H1 (cell line): ENCODE results near the gene ATP6V1B1. TPM values are rescaled to one million over a fixed set of nuclear protein-coding genes. Genes with fewer than 3 reads are reported as not detected.

Source experiments
- CTCF ChIA-PET: fragments of 300-600 bp; sonication (Branson Sonifier 250); formaldehyde crosslinking; loops from one replicate; lab custom pipeline; 2021; ENCODE audit not compliant: partially characterized antibody; lab: Charles Lee
- POLR2A ChIA-PET: fragments of 300-600 bp; sonication (Branson Sonifier 250); formaldehyde crosslinking; loops from one replicate; lab custom pipeline; 2021; ENCODE audit warnings: inconsistent platforms; ENCODE audit not compliant: partially characterized antibody; lab: Charles Lee
- DNase-seq, 2 experiments: peaks; one replicate each; pipeline versions ENCODE4 v3.0.0 to v3.0.0-alpha.2; 2010 to 2022; ENCODE audit warnings: low spot score in 2 of 2, low read depth in 1 of 2, mixed read lengths in 1 of 2
- FAIRE-seq: peaks from 2 replicates; lab custom pipeline; 2011; peaks lifted over from hg19 to GRCh38; lab: Jason Lieb, UNC
- H2AFZ ChIP-seq: 2 replicates; pipeline ENCODE4 v1.8.1; 2012; ENCODE audit warnings: low read length, inconsistent platforms
- H2AK5ac ChIP-seq: 2 replicates; pipeline ENCODE4 v1.6.1; 2013; ENCODE audit warnings: low read depth, low read length
- H2BK120ac ChIP-seq: replicated peaks from 2 replicates; pipeline ENCODE3; 2013; ENCODE audit warnings: low read depth, low read length, inconsistent platforms
- H2BK12ac ChIP-seq: 2 replicates; pipeline ENCODE4 v1.6.1; 2013; ENCODE audit warnings: low read depth, low read length
- H2BK15ac ChIP-seq: 2 replicates; pipeline ENCODE4 v1.6.1; 2013; ENCODE audit warnings: low read length
- H2BK20ac ChIP-seq: 2 replicates; pipeline ENCODE4 v1.6.1; 2013; ENCODE audit warnings: low read length
- H2BK5ac ChIP-seq: 2 replicates; pipeline ENCODE4 v1.6.1; 2013; ENCODE audit warnings: low read depth, low read length
- H3K14ac ChIP-seq: 2 replicates; pipeline ENCODE4 v1.6.1; 2013; ENCODE audit warnings: inconsistent platforms; ENCODE audit not compliant: insufficient read length
- H3K18ac ChIP-seq: 2 replicates; pipeline ENCODE4 v1.6.1; 2013; ENCODE audit warnings: low read length; ENCODE audit errors: extremely low read depth
- H3K23ac ChIP-seq: 2 replicates; pipeline ENCODE4 v1.6.1; 2013; ENCODE audit warnings: inconsistent platforms; ENCODE audit not compliant: insufficient read length
- H3K23me2 ChIP-seq: 2 replicates; pipeline ENCODE4 v1.6.1; 2013; ENCODE audit warnings: low read depth, low read length
- H3K27ac ChIP-seq: 2 replicates; pipeline ENCODE4 v1.6.1; 2011; ENCODE audit warnings: low read depth, low read length, inconsistent platforms
- H3K27me3 ChIP-seq, 4 experiments: replicated peaks in 1 of 4; 1 replicate in 1 of 4; 2 replicates in 3 of 4; pipeline versions ENCODE4 v1.6.1 to v1.8.1; 2011 to 2013; ENCODE audit warnings: low read length in 3 of 4, mild to moderate bottlenecking in 3 of 4, inconsistent platforms in 2 of 4, mixed read lengths in 2 of 4, moderate library complexity in 1 of 4; ENCODE audit not compliant: control insufficient read depth in 3 of 4, insufficient read depth in 3 of 4; ENCODE audit errors: extremely low read depth in 1 of 4
- H3K36me3 ChIP-seq, 4 experiments: 2 replicates each; pipeline versions ENCODE4 v1.6.1 to v1.8.1; 2011 to 2013; ENCODE audit warnings: mild to moderate bottlenecking in 4 of 4, low read length in 3 of 4, moderate library complexity in 2 of 4, control low read depth in 1 of 4, inconsistent platforms in 1 of 4; ENCODE audit not compliant: insufficient read depth in 4 of 4, control insufficient read depth in 2 of 4
- H3K4ac ChIP-seq: replicated peaks from 2 replicates; pipeline ENCODE3; 2013; ENCODE audit warnings: low read length, low read depth, mixed read lengths, inconsistent platforms; ENCODE audit not compliant: insufficient read length
- H3K4me1 ChIP-seq, 4 experiments: replicated peaks in 1 of 4; 1 replicate in 1 of 4; 2 replicates in 3 of 4; pipeline versions ENCODE4 v1.6.1 to v1.8.1; 2011 to 2013; ENCODE audit warnings: low read length in 3 of 4, inconsistent platforms in 2 of 4, mixed read lengths in 1 of 4; ENCODE audit not compliant: insufficient read depth in 4 of 4, control insufficient read depth in 3 of 4
- H3K4me2 ChIP-seq, 2 experiments: 2 replicates each; pipeline versions ENCODE4 v1.6.1 to v1.8.1; 2011 to 2013; ENCODE audit warnings: low read depth in 2 of 2, low read length in 2 of 2, control low read depth in 1 of 2, inconsistent platforms in 1 of 2, mild to moderate bottlenecking in 1 of 2; ENCODE audit not compliant: insufficient read depth in 1 of 2
- H3K4me3 ChIP-seq, 4 experiments: fragments of 200-600, 300-600 bp in 1 of 4; sonication (generic), shearing (Covaris generic), sonication (Bioruptor Twin) in 1 of 4; 2 replicates each; pipeline versions ENCODE4 v1.5.1 to v1.8.1; 2011 to 2016; ENCODE audit warnings: low read length in 4 of 4, low read depth in 3 of 4, control low read depth in 2 of 4, inconsistent platforms in 2 of 4, mild to moderate bottlenecking in 2 of 4, mixed read lengths in 1 of 4, moderate library complexity in 1 of 4; ENCODE audit not compliant: insufficient read depth in 2 of 4; ENCODE audit errors: extremely low read depth in 1 of 4
- H3K56ac ChIP-seq: replicated peaks from 2 replicates; pipeline ENCODE3; 2013; ENCODE audit warnings: low read depth, mild to moderate bottlenecking, mixed read lengths, low read length, inconsistent platforms; ENCODE audit not compliant: insufficient read length
- H3K79me1 ChIP-seq: 2 replicates; pipeline ENCODE4 v1.6.1; 2013; ENCODE audit warnings: low read depth, low read length, control low read depth
- H3K79me2 ChIP-seq, 2 experiments: 2 replicates each; pipeline versions ENCODE4 v1.6.1 to v1.8.1; 2012 to 2013; ENCODE audit warnings: low read length in 2 of 2, mild to moderate bottlenecking in 2 of 2, inconsistent platforms in 1 of 2; ENCODE audit not compliant: insufficient read depth in 2 of 2, control insufficient read depth in 1 of 2
- H3K9ac ChIP-seq, 4 experiments: replicated peaks in 1 of 4; 1 replicate in 1 of 4; 2 replicates in 3 of 4; pipeline versions ENCODE4 v1.6.1 to v1.8.1; 2011 to 2013; ENCODE audit warnings: low read depth in 3 of 4, low read length in 3 of 4, control low read depth in 2 of 4, mild to moderate bottlenecking in 2 of 4, moderate library complexity in 2 of 4, inconsistent platforms in 1 of 4; ENCODE audit errors: extremely low read depth in 1 of 4
- H3K9me3 ChIP-seq, 2 experiments: 2 replicates each; pipeline versions ENCODE4 v1.6.1 to v1.8.1; 2012 to 2013; ENCODE audit warnings: mild to moderate bottlenecking in 2 of 2, moderate library complexity in 2 of 2, control low read depth in 1 of 2, inconsistent platforms in 1 of 2, low read depth in 1 of 2, low read length in 1 of 2, mixed read lengths in 1 of 2; ENCODE audit not compliant: insufficient read depth in 2 of 2
- H4K20me1 ChIP-seq, 2 experiments: replicated peaks in 1 of 2; 2 replicates each; pipeline versions ENCODE3 to v1.8.1; 2011 to 2013; ENCODE audit warnings: inconsistent platforms in 2 of 2, low read length in 2 of 2, mild to moderate bottlenecking in 1 of 2; ENCODE audit not compliant: insufficient read depth in 2 of 2, control insufficient read depth in 1 of 2
- H4K5ac ChIP-seq: 2 replicates; pipeline ENCODE4 v1.6.1; 2013; ENCODE audit warnings: low read length, low read depth, mixed read lengths, inconsistent platforms; ENCODE audit not compliant: insufficient read length
- H4K8ac ChIP-seq: 2 replicates; pipeline ENCODE4 v1.8.0; 2013; ENCODE audit warnings: mild to moderate bottlenecking, moderate library complexity, low read length, inconsistent platforms; ENCODE audit not compliant: insufficient read depth; ENCODE audit errors: extremely low read depth
- H4K91ac ChIP-seq: replicated peaks from 2 replicates; pipeline ENCODE3; 2013; ENCODE audit warnings: low read length, mixed read lengths, inconsistent platforms; ENCODE audit not compliant: insufficient read length
- CREB1 ChIP-seq: IDR thresholded peaks from 2 replicates; pipeline ENCODE4 v1.6.1; 2012; ENCODE audit warnings: inconsistent platforms
- CTCF ChIP-seq, 3 experiments: IDR thresholded peaks; 1 replicate in 2 of 3; 2 replicates in 1 of 3; pipeline versions ENCODE4 v1.5.1 to v1.6.1; 2011; ENCODE audit warnings: low read length in 3 of 3, mild to moderate bottlenecking in 3 of 3, inconsistent platforms in 2 of 3, low read depth in 1 of 3, moderate library complexity in 1 of 3; ENCODE audit not compliant: insufficient read depth in 1 of 3; ENCODE audit errors: control extremely low read depth in 1 of 3
- PHF8 ChIP-seq: fragments of 200-600 bp; sonication (generic); conservative IDR thresholded peaks from 2 replicates; pipeline ENCODE4 v1.7.1; 2012; ENCODE audit warnings: low read depth, mild to moderate bottlenecking, inconsistent platforms, low read length, moderate library complexity
- RAD21 ChIP-seq, 2 experiments: IDR thresholded peaks in 1 of 2; conservative IDR thresholded peaks in 1 of 2; 2 replicates each; pipeline ENCODE4 v1.6.1; 2011; ENCODE audit warnings: low read depth in 2 of 2, low read length in 2 of 2, improper control_type of control experiment in 1 of 2, inconsistent platforms in 1 of 2, mild to moderate bottlenecking in 1 of 2, moderate library complexity in 1 of 2
- WGBS, 2 experiments: shearing (Covaris generic) in 1 of 2; methylation state at CpG; one replicate each; pipeline versions ENCODE4 v1.1.6 to v1.1.7; 2013 to 2015; ENCODE audit warnings: low lambda C conversion rate in 2 of 2, mixed read lengths in 2 of 2, inconsistent platforms in 1 of 2, low coverage in 1 of 2, missing lambda C conversion rate in 1 of 2; ENCODE audit not compliant: insufficient replicate concordance in 2 of 2, insufficient coverage in 1 of 2, insufficient read length in 1 of 2; ENCODE audit errors: extremely low coverage in 1 of 2, missing lambda C conversion rate in 1 of 2; 5-methylcytosine and 5-hydroxymethylcytosine counted together
- polyA plus RNA-seq, 7 experiments: library from polyadenylated mRNA; depleted of rRNA in 3 of 7; stranded (reverse) in 5 of 7; unstranded in 2 of 7; fragments of >200 nt in 5 of 7; fragments of 200-250 nt in 2 of 7; gene quantifications; 1 replicate in 5 of 7; 2 replicates in 1 of 7; 4 replicates in 1 of 7; pipeline versions ENCODE4 v1.2.1 to v1.2.3, GENCODE V29; 2011 to 2013; ENCODE audit warnings: missing spikeins in 2 of 7, mixed read lengths in 2 of 7
- total RNA-seq: library from RNA; stranded (reverse); fragmentation: NEBNext Ultra II Directional; extraction: Animal tissue kit (Norgen Biotek cat#: 25700); gene quantifications from 2 replicates; pipeline ENCODE4 v1.2.1, GENCODE V29; 2021

The ATP6V1B1 gene
- total and polyA plus RNA-seq, 2 of the 8 experiments (the other 6 are each of a cell fraction or from before 2014, with no cell fraction given), result not detected

- DNase-seq, result peak in 1 of 2 experiments; percentile 69
- no peak overlapping the region for H3K23ac ChIP-seq
- peaks cover 2 to 3% of the 10 kb centered on the region in 2 experiments for H4K20me1 ChIP-seq
- H3K56ac ChIP-seq, result no peak overlapping the region
- H3K4me2 ChIP-seq, result no peak overlapping the region
- H3K4me3 ChIP-seq, result no peak overlapping the region
- H4K91ac ChIP-seq, result no peak overlapping the region
- H3K18ac ChIP-seq, result no peak overlapping the region
- H2AFZ ChIP-seq, result no peak overlapping the region
- H3K4ac ChIP-seq, result no peak overlapping the region
- H3K23me2 ChIP-seq, result no peaks in the 10 kb centered on the region
- ChIA-PET POLR2A (no interaction called here), CTCF (interaction anchor here (0.7 to 21.4 kb wide), 11 partner anchors 11 to 218 kb away, joined by 3 to 448 read pairs (median 27); partner anchors contain the start of gene ATP6V1B1)
- peak overlapping the region; percentile 32; the same call in 1 of the 2 replicates for H2BK12ac ChIP-seq
- no peaks in the 10 kb centered on the region for H3K79me2 ChIP-seq
- H3K36me3 ChIP-seq, result no peaks in the 10 kb centered on the region
- H2AK5ac ChIP-seq, result no peak overlapping the region
- no peak overlapping the region for H4K8ac ChIP-seq
- no peak overlapping the region for H2BK5ac ChIP-seq
- H3K27me3 ChIP-seq, result peaks cover 0 to 4% (median 3%) of the 10 kb centered on the region in 4 experiments; a peak in 2 of 7 replicates
- TF ChIP-seq CREB1 (peak; percentile 70), CTCF (IDR thresholded peaks at IDR 0.05; ENCODE audit: control extremely low read depth in 1 of 3, insufficient read depth in 1 of 3, low read depth in 1 of 3, low read length in 3 of 3) (peak; percentile 57 to 75 (median 67)), RAD21 (IDR thresholded peaks at IDR 0.05 in 1 of 2, conservative IDR thresholded peaks at IDR 0.05 in 1 of 2; ENCODE audit: low read depth in 2 of 2, low read length in 2 of 2) (peak; percentile 23 to 53), PHF8 (no peak)
- H4K5ac ChIP-seq, result no peak overlapping the region
- H3K9me3 ChIP-seq, result no peaks in the 10 kb centered on the region
- no peak overlapping the region for H3K27ac ChIP-seq
- H2BK120ac ChIP-seq, result no peak overlapping the region
- H2BK20ac ChIP-seq, result no peak overlapping the region
- peaks cover 0 to 8% (median 3%) of the 10 kb centered on the region in 4 experiments; a peak in 4 of 7 replicates for H3K4me1 ChIP-seq
- H2BK15ac ChIP-seq, result peak overlapping the region; percentile 51; the same call in 1 of the 2 replicates
- no peaks in the 10 kb centered on the region for H3K79me1 ChIP-seq
- H3K9ac ChIP-seq, result no peak overlapping the region
- H3K14ac ChIP-seq, result no peak overlapping the region
- WGBS, 2 experiments, result 60% methylated on average over 10 of the region's 10 CpGs; no CpG with 5 or more reads in 1 of the 2 experiments
- no peak for FAIRE-seq
Observed at GRCh38 chr2:70923378-70924015, 12.2 kb upstream of the ATP6V1B1 start.
